Measurements from ENCODE around the gene ZNF683.
"Not testable (repeated sequence)": the region's sequence is repeated elsewhere in the genome, so short reads cannot be mapped to it uniquely, and the experiment has no call there.

The ZNF683 gene

DNA sequence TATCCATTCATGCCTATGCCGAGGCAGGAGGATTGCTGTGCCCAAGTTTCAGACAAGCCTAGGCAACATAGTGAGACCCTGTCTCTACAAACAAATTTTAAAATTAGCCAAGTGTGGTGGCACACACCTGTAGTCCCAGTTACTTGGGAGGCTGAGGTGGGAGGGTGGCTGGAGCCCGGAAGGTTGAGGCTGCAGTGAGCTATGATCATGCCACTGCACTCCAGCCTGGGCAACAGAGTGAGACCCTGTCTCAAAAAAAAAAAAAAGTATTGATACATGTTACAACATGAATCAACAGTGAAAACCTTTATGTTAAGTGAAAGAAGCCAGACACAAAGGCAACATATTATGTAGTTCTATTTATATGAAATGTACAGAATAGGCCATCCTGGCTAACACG, 12.5 kb upstream of the ZNF683 start:
- DNase-seq (ENCODE audit: low read depth in 2 of 2): not testable (repeated sequence)

DNA sequence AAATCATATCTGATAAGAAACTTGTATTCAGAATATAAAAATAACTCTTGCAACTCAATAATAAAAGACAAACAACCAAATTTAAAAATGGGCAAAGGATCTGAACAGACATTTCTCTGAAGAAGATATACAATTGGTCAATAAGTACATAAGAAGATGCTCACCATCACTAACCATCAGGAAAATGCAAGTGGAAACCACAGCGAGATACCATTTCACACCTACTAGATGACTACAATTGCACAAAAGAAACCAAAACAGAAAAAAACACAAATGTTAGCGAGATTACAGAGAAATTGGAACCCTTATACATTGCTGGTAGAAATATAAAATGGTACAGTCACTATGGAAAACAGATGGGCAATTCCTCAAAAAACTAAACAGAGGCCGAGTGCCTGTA, 11.5 kb upstream of the ZNF683 start:
- no peak for DNase-seq (ENCODE audit: low read depth in 2 of 2)

DNA sequence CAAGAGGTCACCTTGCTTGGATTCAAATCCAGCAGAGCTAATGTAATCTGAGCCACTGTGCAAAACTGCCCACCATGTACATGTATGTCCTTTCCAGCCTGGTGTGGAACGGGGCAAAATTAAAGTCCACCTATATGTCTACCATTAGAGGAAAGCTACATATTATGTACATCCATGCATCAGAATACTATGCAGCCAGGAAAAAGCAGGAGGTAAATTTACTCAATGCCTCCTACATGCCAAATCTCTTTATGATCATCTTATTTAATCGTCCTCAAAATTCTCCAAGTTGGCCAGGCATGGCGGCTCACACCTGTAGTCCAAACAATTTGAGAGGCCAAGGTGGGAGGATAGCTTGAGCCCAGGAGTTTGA, 6.3 kb upstream of the ZNF683 start:
- DNase-seq (ENCODE audit: low read depth in 2 of 2): no peak

DNA sequence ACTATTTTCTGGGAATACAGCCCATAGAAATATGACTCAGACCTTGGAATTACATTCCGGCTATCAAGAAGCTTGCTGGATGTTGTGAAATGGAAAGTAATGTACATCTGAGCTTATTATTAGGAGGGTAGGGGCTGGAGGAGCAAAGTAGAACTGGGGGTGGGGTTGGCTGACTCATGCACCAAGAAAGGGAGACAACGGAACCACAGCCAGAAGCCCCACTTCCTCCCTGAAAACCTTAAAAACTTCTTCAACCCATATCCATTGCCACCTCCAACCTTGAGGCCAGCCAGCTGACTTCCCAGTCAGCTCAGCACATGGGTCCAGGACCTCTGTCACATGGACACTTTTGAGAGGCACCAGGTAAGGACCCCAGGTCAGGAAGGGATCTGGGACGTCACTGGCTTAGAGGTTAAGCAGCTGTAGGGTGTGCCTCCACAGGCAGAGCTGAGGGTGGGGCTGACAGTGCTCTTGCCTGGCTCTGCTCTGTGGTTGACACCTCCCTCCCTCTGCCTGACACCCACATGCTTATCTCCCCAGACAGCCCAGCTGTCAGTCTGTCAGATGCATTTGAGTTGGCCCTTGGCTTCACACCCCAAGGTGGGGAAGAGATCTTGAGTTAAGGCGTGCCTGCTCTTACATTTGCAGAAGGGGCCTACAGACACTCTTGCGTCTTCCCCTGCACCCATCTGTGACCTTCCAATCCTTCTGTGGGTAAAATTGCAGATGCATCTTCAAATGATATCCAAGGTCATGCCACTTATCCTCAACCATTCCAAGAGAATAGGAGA, 5.7 kb upstream of the ZNF683 start:
- peak; percentile 97 for DNase-seq (ENCODE audit: low read depth in 2 of 2)

DNA sequence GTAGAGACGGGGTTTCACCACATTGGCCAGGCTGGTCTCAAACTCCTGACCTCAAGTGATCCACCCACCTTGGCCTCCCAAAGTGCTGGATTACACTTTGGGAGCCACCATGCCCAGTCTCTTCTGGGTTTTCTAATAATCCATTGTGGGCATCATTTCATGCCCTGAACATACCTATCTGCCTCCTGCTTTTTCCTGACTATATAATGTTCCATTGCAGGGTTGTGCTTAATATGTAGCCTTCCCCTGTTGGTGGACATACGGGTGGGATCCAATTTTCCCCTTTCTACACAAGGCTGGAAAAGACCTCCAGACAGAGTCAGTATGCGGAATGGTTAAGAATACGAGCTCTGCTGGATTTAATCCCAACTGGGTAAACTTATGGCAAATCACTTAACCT, 3.5 kb upstream of the ZNF683 start:
- DNase-seq (ENCODE audit: low read depth in 2 of 2): no peak

DNA sequence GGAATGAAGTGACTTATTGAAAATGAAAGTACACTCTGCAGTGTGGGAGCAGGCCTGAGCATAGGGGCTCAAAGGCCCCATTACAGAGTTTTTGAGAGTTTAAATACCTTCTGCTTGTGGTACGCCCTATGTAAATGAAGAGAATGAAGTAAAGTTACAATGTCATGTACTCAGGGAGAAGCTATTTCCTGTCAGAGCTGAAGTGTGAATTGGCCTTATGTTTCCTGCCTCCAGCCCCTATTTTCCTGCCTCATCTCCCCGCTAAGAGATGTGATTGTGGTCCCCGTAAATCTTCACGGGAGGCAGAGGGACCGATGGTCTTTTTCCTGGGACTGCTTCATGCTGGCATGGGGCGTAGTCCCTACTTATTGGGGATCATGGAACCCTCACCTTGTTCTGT, 2.5 kb upstream of the ZNF683 start:
- DNase-seq (ENCODE audit: low read depth in 2 of 2): no peak

DNA sequence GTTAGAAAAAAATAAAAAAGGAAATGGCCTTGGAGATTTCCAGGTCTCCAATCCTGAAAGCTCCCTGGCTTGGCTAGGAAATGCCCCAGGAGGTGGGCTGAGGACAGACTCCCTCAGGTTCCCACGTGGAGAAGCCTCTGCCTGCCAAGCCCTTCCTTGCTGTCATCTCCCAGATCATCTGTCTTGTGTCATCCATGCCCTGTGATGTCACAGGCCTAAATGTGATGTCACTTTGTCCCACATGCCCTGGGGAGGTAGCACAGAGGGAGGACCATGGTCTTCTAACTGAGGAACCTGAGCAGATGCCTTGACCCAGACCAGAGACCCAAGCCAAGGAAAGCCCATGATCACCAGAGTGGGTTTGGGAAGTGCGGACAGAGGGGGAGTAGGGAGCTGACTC, 1.8 kb upstream of the ZNF683 start:
- DNase-seq (ENCODE audit: low read depth in 2 of 2): not testable (repeated sequence)

DNA sequence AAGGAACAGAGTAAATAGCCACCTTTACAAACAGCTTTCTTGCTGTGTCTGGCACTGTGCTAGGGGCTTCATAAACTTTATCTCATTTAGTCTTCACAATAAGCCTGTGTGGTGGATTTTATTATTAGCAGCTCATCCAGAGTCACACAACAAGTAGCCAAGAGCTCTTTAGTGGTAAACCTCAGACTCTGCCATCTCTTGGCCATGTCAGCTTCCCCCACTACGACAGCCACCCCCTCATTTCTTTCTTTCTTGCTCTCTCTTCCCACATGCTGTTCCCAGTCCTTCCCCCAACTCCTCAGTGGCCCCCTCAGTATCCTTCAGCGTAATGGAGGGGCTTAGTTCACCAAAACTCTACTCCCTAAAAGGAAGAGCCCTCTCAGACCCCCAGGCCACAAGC, 1.2 kb upstream of the ZNF683 start:
- no peak for DNase-seq (ENCODE audit: low read depth in 2 of 2)

DNA sequence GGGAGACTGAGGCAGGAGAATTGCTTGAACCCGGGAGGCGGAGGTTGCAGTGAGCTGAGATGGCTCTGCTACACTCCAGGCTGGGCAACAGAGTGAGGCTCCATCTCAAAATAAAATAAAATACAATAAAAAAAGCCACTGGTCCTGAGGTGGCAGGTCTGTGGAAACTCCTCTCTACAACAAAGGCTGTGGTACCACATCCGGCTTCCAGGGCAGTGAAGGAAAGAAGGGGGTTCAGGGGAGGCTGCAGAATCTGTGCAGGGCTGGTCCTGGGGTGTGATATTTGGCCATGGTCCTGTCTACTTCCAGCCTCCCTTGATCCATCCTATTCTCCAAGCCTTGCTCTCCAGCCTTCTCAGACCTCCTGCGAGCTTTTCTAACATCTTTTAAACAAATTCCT, 731 bp upstream of the ZNF683 start:
- no peak for DNase-seq (ENCODE audit: low read depth in 2 of 2)

DNA sequence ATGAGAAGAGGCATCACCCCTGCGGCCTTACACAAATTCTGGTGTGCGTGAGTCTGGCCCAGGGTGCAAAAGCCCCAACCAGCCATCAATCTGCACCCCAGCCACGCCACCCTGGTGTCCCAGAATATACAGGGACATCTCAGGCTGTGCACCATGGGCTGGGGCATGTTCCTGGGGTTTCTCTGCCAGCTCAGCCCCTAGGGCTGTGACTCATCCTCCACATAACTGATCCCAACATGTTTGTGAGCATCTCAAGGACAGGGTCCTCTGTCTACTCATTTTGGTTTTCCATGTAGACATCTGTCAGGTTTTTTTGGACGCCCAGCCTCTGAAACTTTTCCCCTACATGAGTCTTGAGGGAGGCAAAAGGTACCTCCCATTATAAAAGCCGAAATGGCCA, 511 bp downstream of the ZNF683 start:
- DNase-seq (ENCODE audit: low read depth in 2 of 2): no peak

DNA sequence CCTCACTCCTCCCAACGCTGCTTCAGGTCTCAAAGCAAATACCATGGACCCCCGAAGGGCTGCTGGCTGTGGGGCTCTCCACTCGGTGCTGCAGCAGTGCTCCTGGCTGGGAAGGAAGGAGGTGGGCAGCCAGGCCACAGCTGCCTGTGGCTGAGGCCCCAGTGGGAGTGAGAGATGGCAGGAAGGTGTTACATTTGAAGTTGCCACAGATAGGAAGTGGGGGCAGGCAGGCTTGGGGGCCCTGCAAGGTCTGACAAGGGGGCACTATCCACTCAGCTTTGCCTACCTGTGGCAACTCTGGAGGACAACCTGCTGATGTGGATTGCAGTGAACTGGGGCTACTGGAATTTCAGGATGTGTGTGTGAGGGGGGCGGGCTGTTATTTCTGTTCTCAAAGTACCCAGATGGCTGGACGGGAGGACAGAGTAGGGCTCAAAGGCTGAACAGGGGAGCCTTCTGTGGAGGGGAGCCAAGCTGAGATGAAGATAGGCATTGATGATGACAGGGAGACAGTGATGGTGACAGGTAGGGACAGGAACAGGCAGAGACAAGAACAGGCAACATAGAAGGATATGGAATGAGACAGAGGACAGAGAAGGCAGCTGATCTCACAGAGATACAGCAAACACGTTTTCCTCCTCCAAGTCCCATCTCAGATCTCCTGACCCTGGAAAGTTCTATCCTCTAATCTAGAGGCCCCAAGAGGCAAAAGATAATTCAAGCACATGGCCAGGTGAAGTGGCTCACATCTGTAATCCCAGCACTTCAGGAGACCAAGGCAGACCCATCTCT, 1.8 kb downstream of the ZNF683 start:
- DNase-seq (ENCODE audit: low read depth in 2 of 2): no peak

DNA sequence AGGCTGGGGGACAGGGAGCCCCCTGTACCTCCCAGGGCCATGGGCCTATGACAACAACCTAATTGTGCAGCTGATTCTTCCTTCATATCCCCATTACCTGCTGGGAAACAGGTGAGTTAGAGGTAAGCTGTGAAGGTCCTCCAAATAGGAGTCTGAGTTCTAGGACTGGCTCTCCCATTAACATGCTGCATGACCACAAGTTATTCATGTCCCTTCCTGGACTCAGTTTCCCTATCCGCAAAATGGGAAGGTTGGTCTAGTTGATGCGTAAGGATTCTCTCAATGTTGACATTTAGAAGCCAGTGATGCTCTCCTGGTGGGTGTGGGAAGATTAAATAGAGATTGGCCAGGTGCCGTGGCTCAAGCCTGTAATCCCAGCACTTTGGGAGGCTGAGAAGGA, 4.1 kb downstream of the ZNF683 start:
- DNase-seq (ENCODE audit: low read depth in 2 of 2): no peak

DNA sequence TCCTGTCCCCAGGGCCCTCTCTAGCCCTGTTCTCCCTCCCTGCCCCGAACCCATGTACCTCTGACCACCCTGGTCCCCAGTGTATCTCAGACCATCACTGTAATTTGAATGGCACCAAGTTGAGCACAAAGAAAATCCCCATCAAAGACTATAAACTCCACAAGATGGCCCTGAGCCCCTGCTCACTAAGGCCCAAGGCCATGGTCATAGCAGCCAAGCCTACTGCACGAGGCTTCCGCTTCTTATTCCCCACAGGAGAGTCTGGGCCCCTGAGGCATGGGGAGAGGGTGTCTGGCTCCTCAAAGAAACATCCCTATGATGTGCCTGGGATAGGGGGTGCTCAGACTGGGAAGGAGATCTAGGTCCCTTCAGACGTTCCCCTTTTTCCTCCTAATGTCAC, 4.5 kb downstream of the ZNF683 start:
- no peak for DNase-seq (ENCODE audit: low read depth in 2 of 2)

DNA sequence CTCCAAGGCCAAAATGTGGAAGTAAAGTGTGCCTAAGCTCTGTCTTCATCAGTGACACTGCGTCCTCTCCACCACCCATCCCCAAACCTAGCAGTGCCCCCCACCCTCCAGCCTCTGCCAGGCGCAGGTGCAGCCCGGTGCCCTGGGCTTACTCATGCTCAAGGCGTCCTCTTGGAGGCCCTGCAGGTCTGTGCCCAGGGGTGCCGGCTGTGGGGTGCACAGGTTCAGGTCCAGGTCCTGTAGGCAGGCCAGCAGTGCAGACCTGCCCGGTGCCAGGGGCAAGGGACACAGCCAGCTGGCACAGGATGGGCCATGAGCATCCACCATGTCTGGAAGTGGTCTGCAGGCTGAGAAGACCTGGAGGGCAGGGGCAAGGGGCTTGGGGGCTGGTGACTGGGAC, 5.1 kb downstream of the ZNF683 start:
- no peak for DNase-seq (ENCODE audit: low read depth in 2 of 2)

DNA sequence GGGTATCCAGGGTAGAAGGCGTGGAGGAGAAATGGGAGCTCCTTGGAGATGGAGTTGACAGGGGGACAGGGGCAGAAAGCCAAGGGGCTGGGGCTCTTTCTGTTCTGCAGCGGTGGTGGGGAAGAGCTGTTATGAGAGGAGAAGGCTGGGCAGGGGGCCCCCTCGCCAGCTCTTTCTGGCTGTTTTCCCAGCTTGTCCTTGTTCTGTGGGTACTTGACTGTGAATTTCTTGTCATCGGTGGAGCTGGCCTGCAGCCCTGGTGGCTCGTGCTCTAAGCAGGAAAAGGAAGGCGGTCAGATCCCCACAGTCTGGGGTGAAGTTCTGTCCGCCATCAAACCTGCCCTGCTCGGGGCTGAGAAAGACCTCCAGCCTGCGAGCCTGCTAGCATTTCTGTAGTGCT, 7.6 kb downstream of the ZNF683 start:
- DNase-seq (ENCODE audit: low read depth in 2 of 2): no peak

DNA sequence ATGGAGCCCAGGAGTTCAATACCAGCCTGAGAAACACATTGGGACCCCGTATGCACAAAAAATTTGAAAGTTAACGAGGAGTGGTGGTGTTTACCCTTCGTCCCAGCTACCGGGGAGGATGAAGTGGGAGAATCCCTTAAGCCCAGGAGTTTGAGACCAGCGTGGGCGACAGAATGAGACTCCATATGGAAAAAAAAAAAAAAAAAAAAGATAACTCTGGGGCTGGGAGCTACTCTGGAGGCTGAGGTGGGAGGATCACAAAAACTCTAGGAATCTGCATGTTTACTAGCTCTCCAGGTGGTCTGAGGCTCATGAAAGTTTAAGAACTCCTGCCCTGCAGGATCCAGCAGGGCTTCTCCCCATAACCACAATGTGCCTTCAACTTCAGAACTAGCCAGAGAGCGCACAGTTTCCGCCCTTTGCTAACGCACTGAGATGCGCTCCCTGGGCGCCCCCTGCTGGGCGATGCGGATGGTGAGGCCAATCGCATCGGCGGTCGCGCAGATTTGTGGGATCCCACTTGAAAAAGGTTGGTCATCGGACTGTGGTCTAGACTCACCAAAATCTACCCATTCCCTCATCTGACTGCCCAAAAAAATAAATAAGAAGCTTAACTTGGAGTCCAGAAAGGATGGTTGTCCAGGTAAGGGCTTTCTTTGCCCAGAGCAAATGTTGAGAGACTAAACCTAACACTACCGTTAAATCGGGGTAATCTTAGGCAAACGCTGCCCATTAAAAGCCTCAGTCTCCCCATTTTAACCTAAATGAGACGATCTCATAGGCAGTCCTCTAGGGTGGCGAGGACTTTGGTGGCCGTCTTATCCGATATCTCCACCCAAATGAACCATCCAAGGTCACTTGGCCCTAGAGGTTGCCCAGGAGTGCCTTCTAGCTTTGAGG, 8.8 kb downstream of the ZNF683 start:
- peak in 1 of 2 experiments; percentile 17 for DNase-seq (ENCODE audit: low read depth in 2 of 2)

DNA sequence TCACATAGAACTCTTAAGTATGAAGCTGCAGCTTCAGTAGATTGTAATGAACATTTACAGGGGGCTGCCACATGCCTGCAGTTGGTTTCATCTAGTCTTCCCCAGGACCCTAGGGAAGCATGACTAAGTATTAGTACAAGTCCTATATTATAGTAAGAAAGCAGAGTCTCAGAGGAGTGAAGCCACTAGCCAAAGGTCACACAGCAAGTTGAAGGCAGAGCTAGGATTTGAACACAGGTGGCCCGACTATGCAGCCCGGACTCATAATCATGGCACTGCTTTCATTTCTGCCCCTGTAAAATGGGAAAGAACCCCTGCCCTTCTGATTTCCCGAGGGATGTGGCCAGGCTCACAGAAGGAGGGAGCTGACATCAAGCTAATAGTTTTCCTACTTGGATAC, 10.2 kb downstream of the ZNF683 start:
- DNase-seq (ENCODE audit: low read depth in 2 of 2): no peak

DNA sequence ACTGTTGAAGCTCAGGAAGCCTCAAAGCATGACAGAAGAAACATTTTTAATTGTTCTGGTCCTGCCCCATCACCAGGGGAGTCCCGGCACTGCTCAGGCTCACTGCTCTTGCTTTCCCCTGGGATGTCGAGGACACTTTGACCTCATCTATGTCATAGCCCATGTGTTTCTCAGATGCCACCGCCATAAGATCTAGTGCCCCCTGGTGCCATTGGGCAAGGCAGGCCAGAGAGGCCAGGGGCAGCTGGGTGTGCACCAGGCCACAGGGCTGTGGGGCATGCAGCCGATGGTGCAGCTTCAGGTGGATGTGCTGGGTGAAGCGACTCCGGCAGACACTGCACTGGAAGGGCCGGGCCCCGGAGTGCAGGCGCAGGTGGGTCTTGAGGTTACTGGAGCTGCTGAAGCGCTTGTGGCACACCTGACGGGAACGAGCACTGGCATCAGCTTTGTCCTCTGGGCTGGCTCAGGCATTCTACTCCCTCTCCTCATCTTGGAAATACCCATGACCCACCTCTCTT, 10.9 kb downstream of the ZNF683 start:
- DNase-seq (ENCODE audit: low read depth in 2 of 2): no peak

DNA sequence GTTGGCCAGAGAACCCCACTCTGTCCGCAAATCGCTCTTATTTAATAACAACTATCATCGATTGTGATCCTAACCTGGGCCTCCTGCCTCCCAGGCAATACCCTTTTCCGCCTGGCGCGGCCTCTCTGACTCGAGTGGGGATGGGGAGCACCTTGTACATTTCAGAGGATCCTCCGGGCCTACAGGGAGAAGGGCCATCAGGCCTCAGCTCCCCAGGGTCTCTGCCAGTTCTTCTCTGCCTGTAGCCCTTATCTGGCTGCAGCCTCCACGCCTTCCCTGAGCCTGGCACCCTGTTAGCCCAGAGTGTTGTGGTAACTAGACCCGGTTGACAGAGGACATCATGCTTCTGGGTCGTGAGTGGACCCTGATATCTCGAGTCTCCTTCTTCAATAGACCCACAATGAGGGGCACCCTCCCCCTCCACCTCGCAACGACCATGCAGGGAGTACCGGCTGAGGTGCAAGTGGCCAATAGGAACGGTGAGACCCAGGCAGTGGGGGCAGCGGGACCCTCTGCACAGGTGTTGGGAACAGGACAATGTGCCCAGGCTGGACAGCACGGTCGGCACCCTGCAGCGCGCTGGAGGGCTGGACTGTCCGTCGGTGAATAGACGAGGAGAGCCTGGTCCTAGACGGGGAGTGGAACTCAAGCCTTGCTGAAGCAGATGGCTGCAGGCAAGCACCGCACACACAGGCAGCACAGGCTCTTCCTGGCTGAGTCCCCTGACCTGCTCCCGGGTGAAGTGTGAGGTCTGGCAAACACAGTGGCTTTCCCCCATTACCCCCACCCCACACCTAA, 11.5 kb downstream of the ZNF683 start:
- DNase-seq (ENCODE audit: low read depth in 2 of 2): no peak

DNA sequence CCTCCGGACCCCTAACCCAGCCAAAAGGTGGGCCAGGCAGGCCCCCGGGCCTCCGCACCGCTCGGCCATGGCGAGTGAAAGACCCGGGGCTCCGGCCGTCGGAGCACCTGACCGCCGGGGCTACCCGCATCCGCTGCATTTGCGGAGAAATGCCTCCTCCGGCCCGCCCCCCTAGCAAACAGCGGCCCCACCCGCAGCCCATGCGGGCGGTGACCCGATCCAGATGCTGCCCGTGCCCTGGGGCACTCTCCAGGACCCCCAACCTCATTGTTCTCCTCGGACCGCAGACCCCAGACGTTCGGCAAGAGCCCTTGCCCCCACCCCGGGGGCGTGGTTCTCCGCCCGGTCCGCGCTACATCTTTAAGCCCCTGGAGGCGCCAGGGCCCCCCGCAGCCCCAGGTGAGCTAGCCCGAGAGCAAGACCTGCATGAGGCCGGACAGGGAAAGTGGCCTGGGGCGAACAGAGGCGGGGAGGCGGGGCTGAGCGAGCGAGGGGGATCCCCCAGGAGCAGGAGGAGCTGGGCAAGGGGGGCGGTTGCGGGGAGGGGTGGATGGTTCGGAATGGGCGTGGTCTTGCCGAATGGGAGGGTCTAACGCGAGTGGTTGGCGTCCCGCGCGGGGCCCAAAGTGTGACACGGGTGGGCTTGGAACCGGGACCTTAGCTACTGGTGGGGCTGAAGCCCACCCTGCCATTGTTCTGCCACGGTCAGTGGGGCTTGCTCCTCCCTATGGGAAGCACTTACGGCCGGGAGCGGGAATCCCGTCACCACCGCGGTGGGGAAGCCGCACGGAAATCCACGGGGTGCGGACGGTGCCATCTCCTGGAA, 12.4 kb downstream of the ZNF683 start:
- no peak for DNase-seq (ENCODE audit: low read depth in 2 of 2)
